Measurements from ENCODE around the gene KIF1B.

DNA sequence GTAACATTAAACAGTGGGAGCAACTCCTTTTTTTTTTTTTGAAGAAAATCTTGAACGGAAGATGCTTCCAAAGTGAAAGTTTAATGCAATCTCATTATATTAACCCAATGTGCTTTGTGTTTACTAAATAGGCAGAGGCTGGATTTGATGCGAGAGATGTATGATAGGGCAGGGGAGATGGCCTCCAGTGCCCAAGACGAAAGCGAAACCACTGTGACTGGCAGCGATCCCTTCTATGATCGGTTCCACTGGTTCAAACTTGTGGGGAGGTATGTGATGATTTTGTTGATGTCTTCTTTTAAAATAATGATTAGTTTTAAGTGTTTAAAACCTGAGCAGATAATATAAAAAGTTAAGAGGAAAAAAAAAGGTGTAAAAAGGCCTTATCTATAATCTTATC lies 114.3 kb downstream of the KIF1B start:
- TF ChIP-seq POLR2A (IDR thresholded peaks at IDR 0.05) (no peak), EP300 (IDR thresholded peaks at IDR 0.05) (no peak)
- TF ChIP-seq, protein P1, sequence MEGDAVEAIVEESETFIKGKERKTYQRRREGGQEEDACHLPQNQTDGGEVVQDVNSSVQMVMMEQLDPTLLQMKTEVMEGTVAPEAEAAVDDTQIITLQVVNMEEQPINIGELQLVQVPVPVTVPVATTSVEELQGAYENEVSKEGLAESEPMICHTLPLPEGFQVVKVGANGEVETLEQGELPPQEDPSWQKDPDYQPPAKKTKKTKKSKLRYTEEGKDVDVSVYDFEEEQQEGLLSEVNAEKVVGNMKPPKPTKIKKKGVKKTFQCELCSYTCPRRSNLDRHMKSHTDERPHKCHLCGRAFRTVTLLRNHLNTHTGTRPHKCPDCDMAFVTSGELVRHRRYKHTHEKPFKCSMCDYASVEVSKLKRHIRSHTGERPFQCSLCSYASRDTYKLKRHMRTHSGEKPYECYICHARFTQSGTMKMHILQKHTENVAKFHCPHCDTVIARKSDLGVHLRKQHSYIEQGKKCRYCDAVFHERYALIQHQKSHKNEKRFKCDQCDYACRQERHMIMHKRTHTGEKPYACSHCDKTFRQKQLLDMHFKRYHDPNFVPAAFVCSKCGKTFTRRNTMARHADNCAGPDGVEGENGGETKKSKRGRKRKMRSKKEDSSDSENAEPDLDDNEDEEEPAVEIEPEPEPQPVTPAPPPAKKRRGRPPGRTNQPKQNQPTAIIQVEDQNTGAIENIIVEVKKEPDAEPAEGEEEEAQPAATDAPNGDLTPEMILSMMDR (IDR thresholded peaks at IDR 0.05), result no peak
